GM18526 (cell line): ENCODE data around the gene MANEA.

ENCODE experiments used
- POLR2A ChIP-seq: IDR thresholded peaks from 3 replicates; pipeline ENCODE4 v1.6.1; 2011; ENCODE audit not compliant: insufficient read length; ENCODE audit errors: extremely low read depth

Gene MANEA

DNA sequence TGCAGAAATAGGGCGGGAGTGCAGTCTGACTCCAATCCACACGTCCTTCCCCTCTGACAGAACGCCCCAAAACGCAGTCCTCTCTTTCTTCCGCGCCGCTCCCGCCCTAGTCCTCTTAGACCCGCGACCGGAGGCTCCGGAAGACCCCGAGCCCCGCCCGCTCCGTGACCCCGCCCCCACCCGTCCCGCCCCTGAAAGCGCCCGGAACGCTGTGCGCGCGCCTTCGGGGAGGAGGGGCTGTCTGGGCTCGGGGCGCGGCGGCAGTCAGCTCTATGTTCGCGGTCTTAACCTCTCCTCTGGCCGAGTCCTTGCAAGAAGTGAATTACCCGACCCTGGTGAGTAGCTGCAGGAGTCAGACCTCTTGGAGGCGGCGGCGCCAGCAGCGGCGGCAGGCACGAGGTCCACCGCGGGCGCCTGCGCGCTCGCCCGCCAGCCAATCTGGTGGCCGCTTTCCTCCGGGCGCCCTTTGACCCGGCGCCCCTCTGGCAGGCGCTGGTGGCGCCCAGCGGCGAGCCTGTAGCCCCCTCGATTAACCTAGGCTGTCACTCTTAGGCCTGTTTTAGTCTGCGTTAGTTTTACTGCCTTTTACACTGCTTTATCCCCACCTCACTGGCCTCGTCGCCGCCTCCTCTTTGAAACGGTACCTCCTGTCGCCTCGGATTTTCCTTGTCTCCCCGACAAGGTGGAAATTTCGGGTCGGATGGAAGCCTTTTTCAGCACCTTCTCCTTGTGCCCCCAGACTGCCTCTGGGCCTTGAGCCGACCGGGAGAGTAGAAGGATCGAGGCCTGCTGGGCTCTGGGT is at the start of gene MANEA:
MANEA (plus strand) TSS at position 232 of the 802 bp plus-strand sequence. CDS start 8,905 bp downstream, outside the sequence.
- TF ChIP-seq POLR2A = peak; percentile 73

DNA sequence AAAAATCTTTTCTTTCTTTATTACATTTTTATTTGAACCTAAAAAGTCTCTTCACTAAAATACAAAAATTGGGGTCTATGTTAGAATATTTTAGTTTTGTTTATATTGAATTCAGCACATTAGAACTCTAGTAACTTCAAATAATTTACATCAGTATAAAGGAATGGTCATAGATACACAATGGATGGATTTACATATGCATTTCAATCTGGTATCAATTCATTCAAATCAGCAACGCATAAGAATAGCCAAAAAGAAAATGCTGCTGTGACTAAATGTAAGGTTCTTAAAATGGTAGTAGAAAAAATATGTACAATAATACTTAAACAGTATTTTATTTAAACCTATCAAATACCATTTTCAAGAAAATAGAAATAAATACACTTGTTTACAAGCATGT is 47.6 kb upstream of the MANEA start:
- TF ChIP-seq POLR2A = no peak

- no peak for TF ChIP-seq POLR2A
Measured at GRCh38 chr6:95530176-95530819, 47.0 kb upstream of the MANEA start.

- no peak for TF ChIP-seq POLR2A
Measured at GRCh38 chr6:95543798-95544197, 33.5 kb upstream of the MANEA start.

GRCh38 chr6:95544517-95545225 is 32.7 kb upstream of the MANEA start:
- TF ChIP-seq POLR2A = no peak

- no peak for TF ChIP-seq POLR2A
Measured at GRCh38 chr6:95545226-95545625, 32.1 kb upstream of the MANEA start.

DNA sequence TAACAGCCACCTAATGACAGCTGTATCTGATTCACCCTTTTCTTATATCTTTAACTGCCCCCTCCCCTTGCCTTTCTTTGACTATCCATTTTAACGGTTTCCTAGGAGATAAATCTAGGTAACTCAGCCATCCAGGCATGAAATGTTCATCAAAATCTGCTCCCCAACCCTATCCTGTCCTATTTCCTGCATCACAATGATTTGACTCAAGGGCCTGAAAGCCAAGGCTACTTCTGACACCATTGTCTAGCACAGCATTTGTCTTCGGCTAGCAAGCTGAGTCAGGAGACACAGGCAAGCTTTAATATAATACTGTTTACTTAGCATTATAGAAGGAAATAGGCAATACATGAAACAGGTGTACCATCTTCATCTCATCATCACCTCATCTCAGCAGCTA is 31.6 kb upstream of the MANEA start:
- no peak for TF ChIP-seq POLR2A

DNA sequence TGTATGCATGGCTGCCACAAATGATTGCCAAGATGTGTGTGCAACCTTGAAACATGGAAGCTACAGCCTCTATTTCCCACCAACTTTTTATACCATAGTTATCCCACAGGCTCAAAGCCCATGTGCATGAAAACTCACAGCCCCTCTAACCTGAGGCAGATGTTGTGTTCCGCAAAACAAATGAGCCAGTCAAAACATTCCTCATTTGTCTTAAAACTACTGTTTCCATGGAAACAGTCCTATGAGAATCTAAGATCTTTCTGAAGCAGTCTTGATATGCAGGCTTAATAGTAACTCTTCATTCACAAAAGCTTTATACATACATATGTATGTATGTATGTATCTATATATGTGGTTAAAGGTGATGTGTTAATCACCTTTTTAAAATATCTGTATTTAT is 31.2 kb upstream of the MANEA start:
- TF ChIP-seq POLR2A = no peak

- no peak for TF ChIP-seq POLR2A
Measured at GRCh38 chr6:95547043-95547442, 30.3 kb upstream of the MANEA start.

DNA sequence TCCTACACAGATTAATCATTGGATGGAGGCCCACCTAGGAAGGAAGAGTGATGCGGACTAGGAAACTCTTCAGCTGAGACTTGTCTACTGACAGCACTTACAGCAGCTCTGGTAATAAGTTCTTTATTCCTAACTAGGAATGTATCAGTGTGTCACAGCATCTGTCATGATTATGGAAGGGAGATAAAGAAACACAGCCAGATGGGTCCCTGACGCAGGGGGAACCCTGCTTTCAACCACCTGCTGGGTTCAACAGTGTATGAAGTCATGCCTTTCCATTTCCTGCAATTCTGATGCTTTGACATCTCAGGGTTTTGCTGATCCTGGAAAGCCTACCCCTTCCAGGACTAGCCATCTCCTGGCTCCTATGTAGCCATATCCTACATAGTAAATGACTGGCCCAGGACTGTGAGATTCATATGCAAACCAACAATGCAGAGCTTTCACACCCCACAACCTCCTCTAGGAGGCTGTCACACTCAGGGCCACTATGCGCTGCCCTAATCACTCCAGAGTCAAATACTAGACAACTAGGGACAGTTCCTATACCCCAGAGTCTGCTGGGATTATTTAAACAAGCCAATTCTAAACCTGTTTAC is 29.0 kb upstream of the MANEA start:
- no peak for TF ChIP-seq POLR2A

- TF ChIP-seq POLR2A = no peak
Measured at GRCh38 chr6:95551678-95552324, 25.5 kb upstream of the MANEA start.

DNA sequence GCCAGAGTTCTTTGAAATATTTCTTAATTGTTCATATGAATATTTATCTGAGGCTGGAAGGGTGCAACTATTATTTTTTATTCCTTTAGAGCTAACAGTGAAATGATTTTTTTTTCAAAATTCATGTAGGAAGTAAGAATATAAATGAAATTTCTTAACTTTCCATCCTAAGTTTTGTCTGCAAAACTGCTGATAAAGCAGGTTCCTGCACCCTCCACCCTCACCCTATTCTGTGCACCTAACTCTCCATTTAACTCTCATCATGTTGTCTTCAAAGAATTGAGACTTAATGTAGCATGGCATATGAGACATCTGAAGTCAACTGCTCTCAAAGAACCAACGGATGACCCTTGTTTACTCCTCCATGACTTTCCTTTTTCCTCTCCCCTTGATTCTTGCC is 23.5 kb upstream of the MANEA start:
- no peak for TF ChIP-seq POLR2A

- no peak for TF ChIP-seq POLR2A
Measured at GRCh38 chr6:95569560-95569959, 7.8 kb upstream of the MANEA start.

- TF ChIP-seq POLR2A = no peak
Measured at GRCh38 chr6:95572098-95572497, 5.2 kb upstream of the MANEA start.

- no peak for TF ChIP-seq POLR2A
Measured at GRCh38 chr6:95574811-95575210, 2.5 kb upstream of the MANEA start.

DNA sequence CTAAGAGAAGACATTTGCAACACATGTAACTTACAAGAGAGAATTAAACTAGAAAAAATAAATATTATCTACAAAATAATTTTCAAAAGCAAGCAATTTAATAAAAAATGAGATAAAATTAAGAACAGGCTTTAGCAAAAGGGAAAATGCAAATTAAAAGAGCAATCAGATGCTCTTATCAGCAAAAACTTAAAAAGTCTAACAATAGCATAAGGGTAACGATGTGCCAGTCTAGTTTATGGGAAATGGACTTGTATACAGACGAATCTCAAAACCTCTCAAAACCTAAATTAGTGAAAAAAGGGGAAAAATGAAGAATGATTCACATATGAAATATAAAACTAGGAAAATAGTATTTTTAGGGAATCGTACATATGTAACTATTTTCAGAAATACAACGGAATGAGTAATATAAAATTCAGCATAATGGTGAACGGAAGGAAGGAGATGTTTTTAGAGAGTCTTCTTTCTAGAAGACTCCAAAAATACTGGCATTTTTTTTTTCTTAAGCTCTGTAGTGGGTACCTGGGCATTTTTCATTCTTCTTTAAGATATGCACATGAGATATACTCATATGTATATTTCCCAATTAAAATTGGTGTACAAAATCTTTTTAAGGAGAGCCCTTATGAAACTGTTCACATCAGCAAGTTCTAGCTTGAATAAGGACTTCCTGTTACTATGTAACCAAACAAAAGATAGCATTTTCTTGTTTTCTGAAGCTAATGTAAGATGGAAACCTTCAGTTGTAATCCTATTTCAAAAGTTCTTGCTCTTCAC is 927 bp upstream of the MANEA start:
- TF ChIP-seq POLR2A = no peak
